IMR-90 (cell line): ENCODE measurements around the gene ASB3. TPM values are rescaled to one million over a fixed set of nuclear protein-coding genes. Genes with fewer than 3 reads are reported as not detected.

Experiments used
- ATAC-seq: fragments of 200-7000 bp; cut with Tn5 transposase; 2 replicates; pipeline ENCODE4 v1.9.1; 2020; ENCODE audit warnings: low read depth, mild to moderate bottlenecking, moderate library complexity
- BruUV-seq: library from RNA; stranded (reverse); fragments of 400-500 nt; replicated peaks from 2 replicates; lab custom pipeline; 2021; lab: Mats Ljungman, UMichigan
- CTCF ChIA-PET: fragments of 300-600 bp; formaldehyde crosslinking; extraction: SDS; loops from one replicate; lab custom pipeline; 2021; ENCODE audit warnings: antibody characterized with exemption; lab: Yijun Ruan, JAX
- POLR2A ChIA-PET: fragments of 300-600 bp; sonication (Branson Sonifier 250); formaldehyde crosslinking; loops from one replicate; lab custom pipeline; 2022; ENCODE audit warnings: antibody characterized with exemption; ENCODE audit not compliant: unreplicated experiment; lab: Charles Lee
- DNase-seq: peaks from one replicate; pipeline ENCODE4 v3.0.0; 2013
- H2AFZ ChIP-seq: replicated peaks from 2 replicates; pipeline ENCODE3; 2013; ENCODE audit warnings: low read length, mild to moderate bottlenecking; ENCODE audit not compliant: poor library complexity
- H2AK5ac ChIP-seq: 2 replicates; pipeline ENCODE4 v1.6.1; 2013; ENCODE audit warnings: low read depth, low read length, inconsistent platforms
- H2AK9ac ChIP-seq: replicated peaks from 2 replicates; pipeline ENCODE3; 2013; ENCODE audit warnings: mild to moderate bottlenecking, low read depth, low read length, moderate library complexity; ENCODE audit not compliant: poor library complexity
- H2BK120ac ChIP-seq: 2 replicates; pipeline ENCODE4 v1.6.1; 2013; ENCODE audit warnings: low read depth, low read length, inconsistent platforms
- H2BK15ac ChIP-seq: 3 replicates; pipeline ENCODE4 v1.6.1; 2013; ENCODE audit warnings: low read depth, low read length, inconsistent platforms
- H2BK20ac ChIP-seq: 2 replicates; pipeline ENCODE4 v1.6.1; 2013; ENCODE audit warnings: low read depth, mild to moderate bottlenecking, inconsistent platforms, low read length, moderate library complexity
- H2BK5ac ChIP-seq: 2 replicates; pipeline ENCODE4 v1.6.1; 2013; ENCODE audit warnings: mild to moderate bottlenecking, low read depth, low read length, inconsistent platforms; ENCODE audit not compliant: poor library complexity, severe bottlenecking
- H3K14ac ChIP-seq: replicated peaks from 2 replicates; pipeline ENCODE4 v1.6.1; 2013; ENCODE audit warnings: low read depth, low read length, inconsistent platforms
- H3K18ac ChIP-seq: 2 replicates; pipeline ENCODE4 v1.6.1; 2013; ENCODE audit warnings: low read depth, low read length, control low read depth
- H3K23ac ChIP-seq: 2 replicates; pipeline ENCODE4 v1.6.1; 2013; ENCODE audit warnings: low read depth, low read length, inconsistent platforms
- H3K27ac ChIP-seq: 2 replicates; pipeline ENCODE4 v1.5.1; 2013; ENCODE audit warnings: mild to moderate bottlenecking, control low read depth, low read length; ENCODE audit not compliant: insufficient read depth
- H3K27me3 ChIP-seq: 2 replicates; pipeline ENCODE4 v1.6.1; 2013; ENCODE audit warnings: low read length; ENCODE audit not compliant: control insufficient read depth, insufficient read depth
- H3K36me3 ChIP-seq: 2 replicates; pipeline ENCODE4 v1.6.1; 2013; ENCODE audit warnings: low read length, mixed read lengths; ENCODE audit not compliant: control insufficient read depth, insufficient read depth
- H3K4ac ChIP-seq: 2 replicates; pipeline ENCODE4 v1.6.1; 2013; ENCODE audit warnings: low read depth, low read length, inconsistent platforms
- H3K4me1 ChIP-seq: 2 replicates; pipeline ENCODE4 v1.6.1; 2013; ENCODE audit warnings: low read length, mixed read lengths; ENCODE audit not compliant: control insufficient read depth, insufficient read depth
- H3K4me2 ChIP-seq: 2 replicates; pipeline ENCODE4 v1.6.1; 2013; ENCODE audit warnings: low read depth, mild to moderate bottlenecking, control low read depth, low read length, moderate library complexity
- H3K4me3 ChIP-seq: 2 replicates; pipeline ENCODE4 v1.5.1; 2013; ENCODE audit warnings: low read depth, mild to moderate bottlenecking, control low read depth, low read length, moderate library complexity; ENCODE audit not compliant: insufficient read depth
- H3K56ac ChIP-seq: 2 replicates; pipeline ENCODE4 v1.6.1; 2013; ENCODE audit warnings: low read length, inconsistent platforms; ENCODE audit not compliant: insufficient read depth; ENCODE audit errors: extremely low read depth
- H3K79me1 ChIP-seq, 2 experiments: 2 replicates each; pipeline ENCODE4 v1.6.1; 2013; ENCODE audit warnings: low read length in 2 of 2, inconsistent platforms in 1 of 2, low read depth in 1 of 2
- H3K9ac ChIP-seq: 2 replicates; pipeline ENCODE4 v1.6.1; 2013; ENCODE audit warnings: low read depth, low read length, control low read depth
- H3K9me1 ChIP-seq: 2 replicates; pipeline ENCODE4 v1.6.1; 2013; ENCODE audit warnings: low read length, inconsistent platforms; ENCODE audit not compliant: insufficient read depth
- H3K9me3 ChIP-seq: 2 replicates; pipeline ENCODE4 v1.6.1; 2013; ENCODE audit warnings: low read length; ENCODE audit not compliant: control insufficient read depth, insufficient read depth
- H4K20me1 ChIP-seq: 2 replicates; pipeline ENCODE4 v1.6.1; 2013; ENCODE audit warnings: low read length, inconsistent platforms; ENCODE audit not compliant: insufficient read depth
- H4K5ac ChIP-seq: 2 replicates; pipeline ENCODE4 v1.6.1; 2013; ENCODE audit warnings: mild to moderate bottlenecking, low read depth, low read length, control low read depth
- H4K8ac ChIP-seq, 2 experiments: 2 replicates each; pipeline ENCODE4 v1.6.1; 2013; ENCODE audit warnings: low read depth in 2 of 2, low read length in 2 of 2, control low read depth in 1 of 2, inconsistent platforms in 1 of 2
- H4K91ac ChIP-seq: 2 replicates; pipeline ENCODE4 v1.6.1; 2013; ENCODE audit warnings: low read depth, low read length, inconsistent platforms; ENCODE audit not compliant: insufficient read depth
- BHLHE40 ChIP-seq: fragments of 150-350 bp; IDR thresholded peaks from 2 replicates; pipeline ENCODE4 v1.6.1; 2016; ENCODE audit warnings: mild to moderate bottlenecking, low read depth, low read length
- CEBPB ChIP-seq: IDR thresholded peaks from 2 replicates; pipeline ENCODE4 v1.6.1; 2012; ENCODE audit warnings: low read depth, low read length, improper control_type of control experiment
- CHD1 ChIP-seq: IDR thresholded peaks from 2 replicates; pipeline ENCODE4 v1.6.1; 2012; ENCODE audit warnings: low read depth, low read length, improper control_type of control experiment
- FOS ChIP-seq: fragments of 150-350 bp; IDR thresholded peaks from 2 replicates; pipeline ENCODE4 v1.6.1; 2016; ENCODE audit warnings: low read depth, low read length
- MAFK ChIP-seq: IDR thresholded peaks from 2 replicates; pipeline ENCODE4 v1.6.1; 2012; ENCODE audit warnings: low read depth, low read length, improper control_type of control experiment
- MAZ ChIP-seq: IDR thresholded peaks from 2 replicates; pipeline ENCODE4 v1.6.1; 2012; ENCODE audit warnings: low read depth, mild to moderate bottlenecking, low read length, improper control_type of control experiment, moderate library complexity, borderline replicate concordance
- MXI1 ChIP-seq: IDR thresholded peaks from 2 replicates; pipeline ENCODE4 v1.6.1; 2012; ENCODE audit warnings: low read depth, mild to moderate bottlenecking, low read length, moderate library complexity, borderline replicate concordance
- NFE2L2 ChIP-seq: fragments of 150-350 bp; IDR thresholded peaks from 2 replicates; pipeline ENCODE4 v1.6.1; 2016; ENCODE audit warnings: low read depth, mild to moderate bottlenecking, low read length
- POLR2A ChIP-seq: IDR thresholded peaks from 2 replicates; pipeline ENCODE4 v1.6.1; 2012; ENCODE audit warnings: mild to moderate bottlenecking, low read depth, low read length
- RAD21 ChIP-seq: IDR thresholded peaks from 2 replicates; pipeline ENCODE4 v1.6.1; 2012; ENCODE audit warnings: low read length, improper control_type of control experiment
- RCOR1 ChIP-seq: IDR thresholded peaks from 2 replicates; pipeline ENCODE4 v1.6.1; 2012; ENCODE audit warnings: mild to moderate bottlenecking, low read length, improper control_type of control experiment; ENCODE audit not compliant: insufficient replicate concordance
- RFX5 ChIP-seq: IDR thresholded peaks from 2 replicates; pipeline ENCODE4 v1.8.0; 2012; ENCODE audit warnings: low read depth, mild to moderate bottlenecking, low read length, moderate library complexity
- SMC3 ChIP-seq: fragments of 150-350 bp; IDR thresholded peaks from 2 replicates; pipeline ENCODE4 v1.6.1; 2016; ENCODE audit warnings: low read depth, mild to moderate bottlenecking, antibody characterized with exemption, low read length, moderate library complexity
- WGBS, 2 experiments: methylation state at CpG; one replicate each; pipeline versions ENCODE4 v1.1.5 to v1.1.7; 2013; ENCODE audit warnings: missing lambda C conversion rate in 2 of 2; ENCODE audit not compliant: insufficient read length in 1 of 2; ENCODE audit errors: extremely low coverage in 2 of 2; 5-methylcytosine and 5-hydroxymethylcytosine counted together
- dilution Hi-C: fragments of 300-500 bp; cut with HindIII; formaldehyde crosslinking; loops from one replicate; pipeline ENCODE4 v1.14.3; 2018; ENCODE audit warnings: low sequenced_read_pairs; ENCODE audit not compliant: unreplicated experiment
- in situ Hi-C: fragments of 300-500 bp; cut with MboI; formaldehyde crosslinking; loops from 3 replicates; pipeline ENCODE4 v1.14.3; 2019; ENCODE audit warnings: low sequenced_read_pairs, inconsistent platforms, mixed read lengths
- intact Hi-C: fragments of 100-400 bp; cut with micrococcal nuclease; formaldehyde crosslinking; loops from 2 replicates; pipeline ENCODE4 v1.10.0; 2022
- polyA plus RNA-seq, 3 experiments: library from polyadenylated mRNA; depleted of rRNA; stranded (reverse); fragments of >200 nt; gene quantifications; 2 replicates each; pipeline ENCODE4 v1.2.3, GENCODE V29; 2012; ENCODE audit warnings: low replicate concordance in 1 of 3
- total RNA-seq: library from RNA; depleted of rRNA; stranded (reverse); fragments of >200 nt; gene quantifications from 2 replicates; pipeline ENCODE4 v1.2.3, GENCODE V29; 2012
- TF ChIP-seq, protein P1 (sequence below): fragments of 150-350 bp; IDR thresholded peaks from 2 replicates; pipeline ENCODE4 v1.6.1; 2016; ENCODE audit warnings: low read depth, mild to moderate bottlenecking, low read length, moderate library complexity, borderline replicate concordance
- TF ChIP-seq, protein P2 (sequence below): conservative IDR thresholded peaks from 2 replicates; pipeline ENCODE4 v1.5.1; 2012; ENCODE audit warnings: mild to moderate bottlenecking, low read depth, low read length, improper control_type of control experiment
- TF ChIP-seq, protein P3 (sequence below): fragments of 150-350 bp; IDR thresholded peaks from 2 replicates; pipeline ENCODE4 v1.6.1; 2017; ENCODE audit warnings: mild to moderate bottlenecking, antibody characterized with exemption, low read length, low read depth

ASB3 gene
- total and polyA plus RNA-seq, 2 of the 4 experiments (the other 2 are of a cell fraction) = 19.2 to 36.2 TPM

DNA sequence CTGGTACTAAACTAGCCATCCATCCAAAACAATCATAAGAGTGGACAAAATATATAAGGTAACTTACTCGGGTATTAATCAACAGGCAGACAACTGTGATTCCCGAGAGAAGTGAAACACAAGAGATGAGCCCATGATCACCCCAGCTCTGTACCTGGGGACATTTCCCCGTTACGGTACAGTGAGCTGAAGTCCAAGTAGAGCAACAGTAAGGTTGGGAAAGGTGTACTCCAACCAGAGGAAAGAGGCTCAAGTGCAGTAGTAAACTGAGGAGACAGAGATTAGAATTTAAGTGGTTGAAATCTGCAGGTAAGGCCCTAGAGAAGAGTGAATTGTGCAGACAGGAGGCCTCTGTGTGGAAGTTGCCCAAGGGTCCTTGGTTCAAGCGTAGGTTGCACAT is 49.7 kb downstream of the ASB3 start:
- Histone ChIP-seq H3K4ac (no peak overlapping the region), H2BK15ac (no peak overlapping the region), H3K18ac (no peak overlapping the region), H4K20me1 (no peaks in the 10 kb centered on the region), H2BK120ac (no peak overlapping the region; the same call in 1 of the 2 replicates), H3K9me1 (0 out of 2 replicates have a peak, but pooled peaks cover 3% of the 10 kb centered on the region), H3K27ac (no peak overlapping the region), H3K36me3 (peaks cover 7% of the 10 kb centered on the region), H3K14ac (no peak overlapping the region), H2AFZ (no peak overlapping the region), H2BK20ac (no peak overlapping the region), H4K91ac (no peak overlapping the region), H4K5ac (no peak overlapping the region), H3K56ac (no peak overlapping the region), H2AK5ac (no peak overlapping the region), H3K4me2 (no peak overlapping the region), H3K4me3 (no peak overlapping the region), H2BK5ac (no peak overlapping the region), H4K8ac (no peak overlapping the region), H3K23ac (no peak overlapping the region), H3K79me1 (peaks cover 0 to 26% of the 10 kb centered on the region in 2 experiments; a peak in 3 of 4 replicates), H3K9me3 (peaks cover 5% of the 10 kb centered on the region), H3K27me3 (no peaks in the 10 kb centered on the region), H3K4me1 (peaks cover 4% of the 10 kb centered on the region), H2AK9ac (no peak overlapping the region), H3K9ac (no peak overlapping the region)
- ATAC-seq (no peak), DNase-seq (no peak)
- in situ Hi-C loops = no loop called here
- BruUV-seq = no TSS peak
- POLR2A ChIA-PET = no interaction called here
- dilution Hi-C loops = no loop called here
- 90% methylated on average over 2 of the region's 5 CpGs; no CpG with 5 or more reads in 1 of the 2 experiments for WGBS, 2 experiments
- CTCF ChIA-PET = interaction anchor here (0.6 kb wide), 1 partner anchor 16 kb away, joined by 3 read pairs; no protein-coding TSS in a partner anchor
- intact Hi-C loops = no loop called here
- no peak for TF ChIP-seq MXI1
- TF ChIP-seq CEBPB = no peak
- TF ChIP-seq MAFK = no peak
- no peak for TF ChIP-seq POLR2A
- no peak for TF ChIP-seq CHD1
- TF ChIP-seq, protein P1, sequence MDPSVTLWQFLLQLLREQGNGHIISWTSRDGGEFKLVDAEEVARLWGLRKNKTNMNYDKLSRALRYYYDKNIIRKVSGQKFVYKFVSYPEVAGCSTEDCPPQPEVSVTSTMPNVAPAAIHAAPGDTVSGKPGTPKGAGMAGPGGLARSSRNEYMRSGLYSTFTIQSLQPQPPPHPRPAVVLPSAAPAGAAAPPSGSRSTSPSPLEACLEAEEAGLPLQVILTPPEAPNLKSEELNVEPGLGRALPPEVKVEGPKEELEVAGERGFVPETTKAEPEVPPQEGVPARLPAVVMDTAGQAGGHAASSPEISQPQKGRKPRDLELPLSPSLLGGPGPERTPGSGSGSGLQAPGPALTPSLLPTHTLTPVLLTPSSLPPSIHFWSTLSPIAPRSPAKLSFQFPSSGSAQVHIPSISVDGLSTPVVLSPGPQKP = no peak
- TF ChIP-seq SMC3 = no peak
- TF ChIP-seq, protein P2, sequence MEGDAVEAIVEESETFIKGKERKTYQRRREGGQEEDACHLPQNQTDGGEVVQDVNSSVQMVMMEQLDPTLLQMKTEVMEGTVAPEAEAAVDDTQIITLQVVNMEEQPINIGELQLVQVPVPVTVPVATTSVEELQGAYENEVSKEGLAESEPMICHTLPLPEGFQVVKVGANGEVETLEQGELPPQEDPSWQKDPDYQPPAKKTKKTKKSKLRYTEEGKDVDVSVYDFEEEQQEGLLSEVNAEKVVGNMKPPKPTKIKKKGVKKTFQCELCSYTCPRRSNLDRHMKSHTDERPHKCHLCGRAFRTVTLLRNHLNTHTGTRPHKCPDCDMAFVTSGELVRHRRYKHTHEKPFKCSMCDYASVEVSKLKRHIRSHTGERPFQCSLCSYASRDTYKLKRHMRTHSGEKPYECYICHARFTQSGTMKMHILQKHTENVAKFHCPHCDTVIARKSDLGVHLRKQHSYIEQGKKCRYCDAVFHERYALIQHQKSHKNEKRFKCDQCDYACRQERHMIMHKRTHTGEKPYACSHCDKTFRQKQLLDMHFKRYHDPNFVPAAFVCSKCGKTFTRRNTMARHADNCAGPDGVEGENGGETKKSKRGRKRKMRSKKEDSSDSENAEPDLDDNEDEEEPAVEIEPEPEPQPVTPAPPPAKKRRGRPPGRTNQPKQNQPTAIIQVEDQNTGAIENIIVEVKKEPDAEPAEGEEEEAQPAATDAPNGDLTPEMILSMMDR = no peak
- TF ChIP-seq, protein P3, sequence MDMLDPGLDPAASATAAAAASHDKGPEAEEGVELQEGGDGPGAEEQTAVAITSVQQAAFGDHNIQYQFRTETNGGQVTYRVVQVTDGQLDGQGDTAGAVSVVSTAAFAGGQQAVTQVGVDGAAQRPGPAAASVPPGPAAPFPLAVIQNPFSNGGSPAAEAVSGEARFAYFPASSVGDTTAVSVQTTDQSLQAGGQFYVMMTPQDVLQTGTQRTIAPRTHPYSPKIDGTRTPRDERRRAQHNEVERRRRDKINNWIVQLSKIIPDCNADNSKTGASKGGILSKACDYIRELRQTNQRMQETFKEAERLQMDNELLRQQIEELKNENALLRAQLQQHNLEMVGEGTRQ = no peak
- no peak for TF ChIP-seq RCOR1
- no peak for TF ChIP-seq RAD21
- TF ChIP-seq RFX5 = no peak
- TF ChIP-seq NFE2L2 = no peak
- TF ChIP-seq FOS = no peak
- TF ChIP-seq BHLHE40 = no peak
- TF ChIP-seq MAZ = no peak
